GM12892 (cell line): ENCODE measurements around the gene ERCC2.

Experiments used
- POLR2A ChIP-seq: IDR thresholded peaks from 2 replicates; pipeline ENCODE4 v1.6.1; 2011; ENCODE audit warnings: low read depth, low read length, control low read depth
- POLR2AphosphoS5 ChIP-seq: IDR thresholded peaks from 2 replicates; pipeline ENCODE4 v1.6.1; 2011; ENCODE audit warnings: low read depth, low read length, control low read depth

- no peak for TF ChIP-seq POLR2AphosphoS5
- TF ChIP-seq POLR2A, result no peak
Measured at GRCh38 chr19:45331411-45331810, 39.0 kb downstream of the ERCC2 start.
